KOPT-K1 (cell line): Measurements from ENCODE around the gene CCHCR1.

Experiments used
- H3K27ac ChIP-seq: fragments of 200-600 bp; sonication (generic); 2 replicates; pipeline ENCODE4 v1.5.1; 2016; ENCODE audit warnings: antibody characterized with exemption, mild to moderate bottlenecking, low read depth, low read length; ENCODE audit not compliant: poor library complexity, severe bottlenecking
- H3K36me3 ChIP-seq: fragments of 200-600 bp; sonication (generic); 2 replicates; pipeline ENCODE4 v1.5.1; 2017; ENCODE audit warnings: antibody characterized with exemption, mild to moderate bottlenecking, low read length, moderate library complexity; ENCODE audit not compliant: insufficient read depth
- H3K9me3 ChIP-seq: fragments of 200-600 bp; sonication (generic); 2 replicates; pipeline ENCODE4 v1.5.1; 2017; ENCODE audit warnings: antibody characterized with exemption, low read length, mild to moderate bottlenecking; ENCODE audit not compliant: insufficient read depth, poor library complexity, severe bottlenecking

Gene CCHCR1

GRCh38 chr6:31118178-31118577 is 39.4 kb downstream of the CCHCR1 start:
- Histone ChIP-seq H3K9me3 (no peaks in the 10 kb centered on the region), H3K36me3 (no peaks in the 10 kb centered on the region), H3K27ac (no peak overlapping the region)

- Histone ChIP-seq H3K36me3 (no peaks in the 10 kb centered on the region), H3K27ac (no peak overlapping the region), H3K9me3 (no peaks in the 10 kb centered on the region)
Observed at GRCh38 chr6:31116661-31117385, 40.8 kb downstream of the CCHCR1 start.

- Histone ChIP-seq H3K36me3 (no peaks in the 10 kb centered on the region), H3K27ac (no peak overlapping the region), H3K9me3 (no peaks in the 10 kb centered on the region)
Observed at GRCh38 chr6:31115941-31116560, 41.6 kb downstream of the CCHCR1 start.

GRCh38 chr6:31114970-31115849 is 42.4 kb downstream of the CCHCR1 start:
- Histone ChIP-seq H3K36me3 (no peaks in the 10 kb centered on the region), H3K9me3 (no peaks in the 10 kb centered on the region), H3K27ac (no peak overlapping the region)

GRCh38 chr6:31114541-31114878 is 43.1 kb downstream of the CCHCR1 start, which contains the start of gene PSORS1C1:
PSORS1C1 (plus strand) TSS chr6:31114800; CDS start chr6:31129633, 14,833 bp downstream.
- H3K36me3 ChIP-seq: no peaks in the 10 kb centered on the region
- no peaks in the 10 kb centered on the region for H3K9me3 ChIP-seq
- H3K27ac ChIP-seq: no peak within 1 kb of the TSS

GRCh38 chr6:31113861-31114540 is 43.6 kb downstream of the CCHCR1 start:
- no peak overlapping the region for H3K27ac ChIP-seq
- no peaks in the 10 kb centered on the region for H3K9me3 ChIP-seq
- no peaks in the 10 kb centered on the region for H3K36me3 ChIP-seq

GRCh38 chr6:31112478-31112877 is 45.1 kb downstream of the CCHCR1 start, which contains the start of gene C6orf15:
C6orf15 (minus strand) TSS chr6:31112575; CDS start chr6:31112555, 20 bp downstream.
- Histone ChIP-seq H3K9me3 (no peaks in the 10 kb centered on the region), H3K36me3 (no peaks in the 10 kb centered on the region), H3K27ac (no peak within 1 kb of the TSS)

GRCh38 chr6:31111712-31112111 is 45.9 kb downstream of the CCHCR1 start:
- Histone ChIP-seq H3K36me3 (no peaks in the 10 kb centered on the region), H3K27ac (no peak overlapping the region), H3K9me3 (no peaks in the 10 kb centered on the region)

- Histone ChIP-seq H3K9me3 (no peaks in the 10 kb centered on the region), H3K36me3 (no peaks in the 10 kb centered on the region)
Observed at GRCh38 chr6:31110825-31111582, 46.6 kb downstream of the CCHCR1 start.

GRCh38 chr6:31107052-31107451 is 50.5 kb downstream of the CCHCR1 start:
- Histone ChIP-seq H3K27ac (no peak overlapping the region), H3K9me3 (no peaks in the 10 kb centered on the region), H3K36me3 (no peaks in the 10 kb centered on the region)

More at GRCh38 chr6:31110825-31111582, 46.6 kb downstream of the CCHCR1 start:
- H3K27ac ChIP-seq: no peak overlapping the region

GRCh38 chr6:31103136-31103535 is 54.5 kb downstream of the CCHCR1 start:
- H3K27ac ChIP-seq: no peak overlapping the region
- no peaks in the 10 kb centered on the region for H3K9me3 ChIP-seq
- no peaks in the 10 kb centered on the region for H3K36me3 ChIP-seq

GRCh38 chr6:31098449-31098938 is 59.1 kb downstream of the CCHCR1 start:
- Histone ChIP-seq H3K27ac (no peak overlapping the region), H3K9me3 (no peaks in the 10 kb centered on the region), H3K36me3 (no peaks in the 10 kb centered on the region)

GRCh38 chr6:31096656-31097055 is 60.9 kb downstream of the CCHCR1 start:
- Histone ChIP-seq H3K27ac (no peak overlapping the region), H3K9me3 (no peaks in the 10 kb centered on the region), H3K36me3 (no peaks in the 10 kb centered on the region)

- H3K36me3 ChIP-seq: no peaks in the 10 kb centered on the region
- H3K9me3 ChIP-seq: no peaks in the 10 kb centered on the region
- no peak overlapping the region for H3K27ac ChIP-seq
Observed at GRCh38 chr6:31096215-31096614, 61.4 kb downstream of the CCHCR1 start.
